SK-N-SH treated with all-trans-retinoic acid at 6 μM for 48 hours (cell line): ENCODE results near the gene SFXN2.

Experiments
- ARNTL ChIP-seq: fragments of 450-650 bp; formaldehyde crosslinking; IDR thresholded peaks from 2 replicates; pipeline ENCODE4 v1.5.0; 2020; ENCODE audit warnings: low read depth, mild to moderate bottlenecking, moderate library complexity, borderline replicate concordance
- CREB5 ChIP-seq: fragments of 250-450 bp; sonication (Bioruptor Pico); IDR thresholded peaks from 2 replicates; pipeline ENCODE4 v1.5.1; 2020; ENCODE audit warnings: low read depth, mild to moderate bottlenecking, moderate library complexity
- CSDC2 ChIP-seq: fragments of 250-450 bp; sonication (Bioruptor Pico); IDR thresholded peaks from 2 replicates; pipeline ENCODE4 v1.5.0; 2020; ENCODE audit warnings: mild to moderate bottlenecking, moderate library complexity
- CSRNP3 ChIP-seq: fragments of 250-450 bp; sonication (Bioruptor Pico); IDR thresholded peaks from 2 replicates; pipeline ENCODE4 v1.5.1; 2021; ENCODE audit warnings: mild to moderate bottlenecking, moderate library complexity
- GLIS3 ChIP-seq: fragments of 250-450 bp; sonication (Bioruptor Pico); IDR thresholded peaks from 2 replicates; pipeline ENCODE4 v1.5.0; 2020; ENCODE audit warnings: mild to moderate bottlenecking, moderate library complexity
- SNAI2 ChIP-seq: fragments of 250-450 bp; sonication (Bioruptor Pico); IDR thresholded peaks from 2 replicates; pipeline ENCODE4 v1.5.0; 2020; ENCODE audit warnings: mild to moderate bottlenecking, moderate library complexity
- ZC3H10 ChIP-seq: fragments of 250-450 bp; sonication (Bioruptor Pico); IDR thresholded peaks from 2 replicates; pipeline ENCODE4 v1.5.1; 2021; ENCODE audit warnings: mild to moderate bottlenecking, moderate library complexity
- ZFP3 ChIP-seq: fragments of 250-450 bp; sonication (Bioruptor Pico); IDR thresholded peaks from 2 replicates; pipeline ENCODE4 v1.5.0; 2020; ENCODE audit warnings: mild to moderate bottlenecking, moderate library complexity
- ZFP30 ChIP-seq: fragments of 450-650 bp; formaldehyde crosslinking; IDR thresholded peaks from 2 replicates; pipeline ENCODE4 v1.5.0; 2022; ENCODE audit warnings: mild to moderate bottlenecking, moderate library complexity
- ZNF70 ChIP-seq: fragments of 450-650 bp; formaldehyde crosslinking; IDR thresholded peaks from 2 replicates; pipeline ENCODE4 v1.5.0; 2020; ENCODE audit warnings: mild to moderate bottlenecking, moderate library complexity
- ZNF8 ChIP-seq: fragments of 450-650 bp; formaldehyde crosslinking; IDR thresholded peaks from 2 replicates; pipeline ENCODE4 v1.5.0; 2020; ENCODE audit warnings: mild to moderate bottlenecking, moderate library complexity
- TF ChIP-seq, protein P1 (sequence below): fragments of 250-450 bp; sonication (Bioruptor Pico); IDR thresholded peaks from 2 replicates; pipeline ENCODE4 v1.8.0; 2020; ENCODE audit warnings: mild to moderate bottlenecking, moderate library complexity, borderline replicate concordance
- TF ChIP-seq, protein P2 (sequence below): fragments of 250-450 bp; sonication (Bioruptor Pico); IDR thresholded peaks from 2 replicates; pipeline ENCODE4 v1.5.0; 2020; ENCODE audit warnings: mild to moderate bottlenecking, moderate library complexity

- TF ChIP-seq ZFP30 (CRISPR knock-in tag) = no peak
- TF ChIP-seq CREB5 = no peak
- TF ChIP-seq, protein P1, sequence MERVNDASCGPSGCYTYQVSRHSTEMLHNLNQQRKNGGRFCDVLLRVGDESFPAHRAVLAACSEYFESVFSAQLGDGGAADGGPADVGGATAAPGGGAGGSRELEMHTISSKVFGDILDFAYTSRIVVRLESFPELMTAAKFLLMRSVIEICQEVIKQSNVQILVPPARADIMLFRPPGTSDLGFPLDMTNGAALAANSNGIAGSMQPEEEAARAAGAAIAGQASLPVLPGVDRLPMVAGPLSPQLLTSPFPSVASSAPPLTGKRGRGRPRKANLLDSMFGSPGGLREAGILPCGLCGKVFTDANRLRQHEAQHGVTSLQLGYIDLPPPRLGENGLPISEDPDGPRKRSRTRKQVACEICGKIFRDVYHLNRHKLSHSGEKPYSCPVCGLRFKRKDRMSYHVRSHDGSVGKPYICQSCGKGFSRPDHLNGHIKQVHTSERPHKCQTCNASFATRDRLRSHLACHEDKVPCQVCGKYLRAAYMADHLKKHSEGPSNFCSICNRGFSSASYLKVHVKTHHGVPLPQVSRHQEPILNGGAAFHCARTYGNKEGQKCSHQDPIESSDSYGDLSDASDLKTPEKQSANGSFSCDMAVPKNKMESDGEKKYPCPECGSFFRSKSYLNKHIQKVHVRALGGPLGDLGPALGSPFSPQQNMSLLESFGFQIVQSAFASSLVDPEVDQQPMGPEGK = no peak
- TF ChIP-seq, protein P2, sequence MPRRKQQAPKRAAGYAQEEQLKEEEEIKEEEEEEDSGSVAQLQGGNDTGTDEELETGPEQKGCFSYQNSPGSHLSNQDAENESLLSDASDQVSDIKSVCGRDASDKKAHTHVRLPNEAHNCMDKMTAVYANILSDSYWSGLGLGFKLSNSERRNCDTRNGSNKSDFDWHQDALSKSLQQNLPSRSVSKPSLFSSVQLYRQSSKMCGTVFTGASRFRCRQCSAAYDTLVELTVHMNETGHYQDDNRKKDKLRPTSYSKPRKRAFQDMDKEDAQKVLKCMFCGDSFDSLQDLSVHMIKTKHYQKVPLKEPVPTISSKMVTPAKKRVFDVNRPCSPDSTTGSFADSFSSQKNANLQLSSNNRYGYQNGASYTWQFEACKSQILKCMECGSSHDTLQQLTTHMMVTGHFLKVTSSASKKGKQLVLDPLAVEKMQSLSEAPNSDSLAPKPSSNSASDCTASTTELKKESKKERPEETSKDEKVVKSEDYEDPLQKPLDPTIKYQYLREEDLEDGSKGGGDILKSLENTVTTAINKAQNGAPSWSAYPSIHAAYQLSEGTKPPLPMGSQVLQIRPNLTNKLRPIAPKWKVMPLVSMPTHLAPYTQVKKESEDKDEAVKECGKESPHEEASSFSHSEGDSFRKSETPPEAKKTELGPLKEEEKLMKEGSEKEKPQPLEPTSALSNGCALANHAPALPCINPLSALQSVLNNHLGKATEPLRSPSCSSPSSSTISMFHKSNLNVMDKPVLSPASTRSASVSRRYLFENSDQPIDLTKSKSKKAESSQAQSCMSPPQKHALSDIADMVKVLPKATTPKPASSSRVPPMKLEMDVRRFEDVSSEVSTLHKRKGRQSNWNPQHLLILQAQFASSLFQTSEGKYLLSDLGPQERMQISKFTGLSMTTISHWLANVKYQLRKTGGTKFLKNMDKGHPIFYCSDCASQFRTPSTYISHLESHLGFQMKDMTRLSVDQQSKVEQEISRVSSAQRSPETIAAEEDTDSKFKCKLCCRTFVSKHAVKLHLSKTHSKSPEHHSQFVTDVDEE (CRISPR knock-in tag) = no peak
- TF ChIP-seq CSRNP3 (CRISPR knock-in tag) = no peak
- no peak for TF ChIP-seq ZC3H10 (CRISPR knock-in tag)
- no peak for TF ChIP-seq ARNTL
- no peak for TF ChIP-seq CSDC2
- no peak for TF ChIP-seq ZNF70 (CRISPR knock-in tag)
- TF ChIP-seq SNAI2 (CRISPR knock-in tag) = no peak
- TF ChIP-seq ZFP3 (CRISPR knock-in tag) = no peak
- no peak for TF ChIP-seq GLIS3 (CRISPR knock-in tag)
- TF ChIP-seq ZNF8 (CRISPR knock-in tag) = no peak
Observed at GRCh38 chr10:102752934-102753664, 38.7 kb downstream of the SFXN2 start.
